Skeletal muscle tissue (tissue), 4 donors: ENCODE measurements around the gene CAMKMT. TPM values are rescaled to one million over a fixed set of nuclear protein-coding genes. Genes with fewer than 3 reads are reported as not detected.

Experiments used
- H3K27ac ChIP-seq: one replicate; pipeline ENCODE4 v1.7.0; 2013; ENCODE audit warnings: mild to moderate bottlenecking, low read depth, low read length, inconsistent platforms
- H3K27me3 ChIP-seq, 3 donors: one replicate each; pipeline ENCODE4 v1.7.0; 2013; ENCODE audit warnings: low read length in 3 of 3; ENCODE audit not compliant: control insufficient read depth in 3 of 3, insufficient read depth in 3 of 3
- H3K36me3 ChIP-seq, 3 donors: one replicate each; pipeline ENCODE4 v1.7.0; 2013; ENCODE audit warnings: low read length in 3 of 3; ENCODE audit not compliant: control insufficient read depth in 3 of 3, insufficient read depth in 3 of 3
- H3K4me1 ChIP-seq, 3 donors: one replicate each; pipeline ENCODE4 v1.7.0; 2013; ENCODE audit warnings: low read length in 3 of 3, mild to moderate bottlenecking in 3 of 3; ENCODE audit not compliant: control insufficient read depth in 3 of 3, insufficient read depth in 3 of 3
- H3K4me3 ChIP-seq, 3 donors: one replicate each; pipeline ENCODE4 v1.7.0; 2013; ENCODE audit warnings: low read length in 3 of 3
- H3K9ac ChIP-seq, 3 donors: one replicate each; pipeline ENCODE4 v1.7.0; 2013; ENCODE audit warnings: low read length in 3 of 3, mild to moderate bottlenecking in 3 of 3, moderate library complexity in 2 of 3, low read depth in 1 of 3
- H3K9me3 ChIP-seq, 3 donors: one replicate each; pipeline ENCODE4 v1.7.0; 2013; ENCODE audit warnings: low read length in 3 of 3; ENCODE audit not compliant: control insufficient read depth in 3 of 3
- total RNA-seq: library from RNA; depleted of rRNA; stranded (reverse); fragments of >200 nt; gene quantifications from one replicate; pipeline ENCODE4 v1.2.3, GENCODE V29; 2014
- donor health status: Osteomylitis.

CAMKMT gene
- total RNA-seq, 1 donor from 2014 or later, result 5.2 TPM

DNA sequence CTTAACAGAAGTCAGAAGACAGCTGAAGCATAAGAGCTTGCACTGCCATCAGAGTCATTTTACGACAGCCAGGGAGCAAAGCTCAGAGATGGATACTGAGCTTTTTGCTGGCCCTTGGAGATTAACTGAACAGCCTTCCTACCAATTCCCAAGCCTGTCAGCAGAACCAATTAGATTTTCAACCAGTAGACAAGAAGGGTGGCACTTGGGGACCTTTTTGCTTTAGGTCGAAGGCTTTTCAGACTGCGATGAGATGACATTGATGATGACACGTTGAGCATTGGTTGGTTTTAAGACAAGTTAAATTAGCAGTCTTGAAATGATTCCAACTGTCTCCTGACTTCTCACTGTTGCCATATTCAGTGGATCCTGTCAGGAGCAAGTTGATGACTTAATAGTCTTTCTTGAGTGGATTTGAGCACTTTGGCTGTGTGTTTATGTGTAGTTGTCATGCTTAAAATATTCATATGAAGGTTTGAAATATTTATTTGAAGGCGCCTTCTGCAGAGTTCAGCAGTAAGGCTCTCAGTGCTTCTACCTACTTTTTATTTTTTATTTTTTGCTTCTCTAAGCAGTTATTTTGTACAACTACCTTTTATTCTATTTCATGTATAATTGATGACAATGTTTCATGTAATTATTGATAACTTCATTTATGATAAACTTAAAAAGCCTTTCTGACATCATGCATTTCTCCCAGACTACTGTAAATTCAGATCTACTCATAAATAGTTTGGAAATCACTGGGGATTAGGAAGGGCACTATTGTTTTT, 256.7 kb downstream of the CAMKMT start:
- Histone ChIP-seq H3K4me1 (peaks cover 0 to 7% (median 4%) of the 10 kb centered on the region in 3 donors), H3K36me3 (no peaks in the 10 kb centered on the region), H3K27me3 (no peaks in the 10 kb centered on the region), H3K9me3 (no peaks in the 10 kb centered on the region), H3K4me3 (no peak overlapping the region), H3K9ac (no peak overlapping the region), H3K27ac (no peak overlapping the region)

DNA sequence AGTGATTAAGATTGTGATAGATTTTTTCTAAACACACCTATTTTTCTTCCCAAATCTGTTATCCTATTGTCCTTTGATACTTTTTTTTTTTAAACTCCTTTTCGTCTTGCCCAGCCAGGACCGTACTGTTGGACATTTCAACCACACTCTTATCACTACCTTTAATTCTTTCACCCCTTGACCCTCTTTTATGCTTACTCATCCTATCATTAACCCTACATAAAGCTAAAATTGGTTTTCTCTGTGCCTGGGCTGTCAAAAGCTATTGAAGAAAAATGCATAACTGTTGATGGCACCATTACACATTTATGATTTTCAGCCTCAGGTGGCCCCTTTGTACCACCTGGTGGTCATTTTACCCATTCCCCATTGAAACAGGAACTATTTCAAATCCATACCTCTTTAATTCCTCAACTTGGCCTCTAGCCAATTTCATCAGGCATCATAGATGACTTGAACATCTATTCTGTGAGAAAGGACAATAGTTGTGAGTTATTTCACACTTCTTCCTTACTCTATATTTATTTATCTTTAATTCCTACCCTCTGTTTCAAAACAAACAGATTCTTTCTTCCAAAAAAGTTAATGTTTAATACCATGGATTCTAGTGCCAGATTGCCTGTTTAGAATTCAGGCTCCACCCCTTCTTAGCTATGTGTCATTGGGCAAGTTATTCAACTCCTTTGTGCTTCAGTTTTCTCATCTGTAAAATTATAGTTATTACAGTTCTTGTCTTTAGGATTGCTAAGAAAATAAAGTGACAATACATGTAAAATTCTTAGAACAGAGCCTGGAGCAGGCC, 258.6 kb downstream of the CAMKMT start:
- no peak overlapping the region for H3K9ac ChIP-seq
- H3K4me1 ChIP-seq, result peaks cover 0 to 7% (median 4%) of the 10 kb centered on the region in 3 donors
- no peak overlapping the region for H3K27ac ChIP-seq

DNA sequence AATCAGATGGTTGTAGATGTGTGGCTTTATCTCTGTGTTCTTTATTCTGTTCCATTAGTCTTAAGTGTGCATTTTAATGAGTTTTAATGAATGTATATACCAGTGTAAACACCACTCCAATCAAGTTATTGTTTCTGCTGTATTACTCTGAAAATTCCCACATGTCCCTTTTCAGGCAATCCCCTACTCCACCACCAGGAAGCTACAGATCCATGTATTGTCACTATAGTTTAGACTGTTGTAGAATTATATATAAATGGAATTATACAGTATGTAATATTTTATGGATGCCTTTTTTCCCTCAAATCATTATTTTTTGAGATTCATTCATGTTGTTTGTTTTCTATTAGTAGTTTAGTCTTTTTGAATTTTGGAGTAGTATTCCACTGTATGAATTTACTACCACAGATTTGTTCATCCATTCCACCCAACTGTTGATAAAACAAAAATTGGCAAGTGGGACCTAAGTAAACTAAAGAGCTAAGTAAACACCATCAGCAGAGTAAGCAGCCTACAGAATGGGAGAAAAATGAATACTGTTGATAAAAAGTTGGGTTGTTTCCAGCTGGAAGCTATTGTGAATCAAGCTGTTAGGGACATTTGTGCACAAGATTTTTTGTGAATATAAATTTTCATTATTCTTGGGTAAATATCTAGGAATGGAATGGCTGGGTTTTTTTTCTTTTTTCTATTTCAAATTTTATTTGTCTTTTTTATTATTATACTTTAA, 262.0 kb downstream of the CAMKMT start:
- Histone ChIP-seq H3K4me1 (no peaks in the 10 kb centered on the region), H3K9me3 (no peaks in the 10 kb centered on the region)

More for the DNA sequence above, 258.6 kb downstream of the CAMKMT start:
- H3K4me3 ChIP-seq, result no peak overlapping the region
- no peaks in the 10 kb centered on the region for H3K36me3 ChIP-seq
- no peaks in the 10 kb centered on the region for H3K27me3 ChIP-seq
- no peaks in the 10 kb centered on the region for H3K9me3 ChIP-seq

DNA sequence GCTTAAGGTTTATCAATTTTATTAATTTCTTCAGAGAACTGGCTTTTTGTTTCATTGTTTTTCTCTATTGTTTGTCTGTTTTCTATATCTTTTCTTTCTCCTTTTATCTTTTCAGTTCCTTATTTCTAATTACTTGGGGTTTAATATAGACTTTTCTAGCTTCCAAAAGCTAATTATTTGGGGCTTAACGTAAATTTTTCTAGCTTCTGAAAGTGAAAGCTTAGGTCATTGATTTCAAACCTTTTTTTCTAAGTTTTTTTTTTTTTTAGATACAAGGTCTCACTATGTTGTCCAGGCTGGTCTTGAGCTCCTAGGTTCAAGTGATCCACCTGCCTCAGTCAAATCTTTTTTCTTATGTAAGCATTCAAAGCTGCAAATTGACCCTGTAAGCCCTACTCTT, 266.6 kb downstream of the CAMKMT start:
- Histone ChIP-seq H3K9me3 (no peaks in the 10 kb centered on the region), H3K27ac (no peak overlapping the region), H3K27me3 (no peaks in the 10 kb centered on the region), H3K36me3 (no peaks in the 10 kb centered on the region), H3K9ac (no peak overlapping the region), H3K4me3 (no peak overlapping the region), H3K4me1 (no peaks in the 10 kb centered on the region)

More for the DNA sequence above, 262.0 kb downstream of the CAMKMT start:
- Histone ChIP-seq H3K9ac (no peak overlapping the region), H3K4me3 (no peak overlapping the region), H3K36me3 (no peaks in the 10 kb centered on the region), H3K27ac (no peak overlapping the region), H3K27me3 (no peaks in the 10 kb centered on the region)

DNA sequence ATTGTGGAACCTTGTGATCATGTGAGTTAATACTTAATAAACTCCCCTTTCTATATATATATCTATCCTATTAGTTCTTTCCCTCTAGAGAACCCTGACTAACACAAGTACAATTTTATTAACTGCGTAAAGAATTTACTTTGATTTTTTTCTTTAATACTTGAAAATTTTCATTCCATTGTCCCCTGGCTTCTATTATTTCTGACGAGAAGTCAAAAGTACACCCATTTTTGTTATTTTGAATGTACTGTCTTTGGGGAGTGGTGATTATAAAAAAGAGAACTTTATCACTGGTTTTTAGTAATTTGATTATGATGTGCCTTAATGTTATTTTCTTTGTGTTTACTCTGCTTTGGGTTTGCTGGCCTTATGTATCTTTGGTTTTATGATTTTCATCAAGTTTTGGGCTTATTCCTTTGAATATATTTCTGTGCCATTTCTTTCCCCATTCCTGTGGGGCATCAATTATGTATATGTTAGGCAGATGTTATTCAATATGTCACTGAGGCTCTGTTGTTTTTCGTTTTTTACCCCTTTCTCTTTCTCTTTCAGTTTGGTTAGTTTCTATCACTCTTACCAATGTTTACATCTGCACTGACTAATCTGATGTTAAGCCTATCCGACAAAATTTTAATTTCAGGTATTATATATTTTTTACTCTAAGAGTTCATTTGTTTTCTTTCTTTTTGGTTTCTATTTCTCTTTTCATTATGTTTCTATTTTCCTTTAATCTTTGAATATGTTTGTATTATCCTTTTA, 271.4 kb downstream of the CAMKMT start:
- no peak overlapping the region for H3K9ac ChIP-seq
- H3K9me3 ChIP-seq, result no peaks in the 10 kb centered on the region
- no peak overlapping the region for H3K4me3 ChIP-seq
- H3K4me1 ChIP-seq, result no peaks in the 10 kb centered on the region
- H3K36me3 ChIP-seq, result no peaks in the 10 kb centered on the region
- no peak overlapping the region for H3K27ac ChIP-seq
- H3K27me3 ChIP-seq, result no peaks in the 10 kb centered on the region

DNA sequence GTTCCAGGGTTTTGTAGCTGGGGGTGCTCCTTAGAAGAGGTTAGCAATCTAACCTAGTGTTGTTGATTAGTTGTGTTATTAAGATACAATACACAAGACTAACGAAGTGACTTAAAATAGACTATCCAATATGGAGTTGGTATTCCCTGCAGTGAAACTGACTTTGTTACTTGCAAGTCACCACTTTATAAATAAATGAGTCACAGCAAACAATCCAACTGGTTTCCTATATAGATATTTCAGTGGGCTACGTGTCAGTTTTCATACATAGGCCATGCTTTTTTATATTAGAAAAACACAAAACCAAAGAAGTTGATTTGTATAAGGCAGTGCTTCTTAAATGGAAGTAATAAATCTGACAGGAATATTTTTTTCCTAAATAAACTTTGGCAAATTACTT, 274.0 kb downstream of the CAMKMT start:
- H3K27me3 ChIP-seq, result no peaks in the 10 kb centered on the region
- H3K4me3 ChIP-seq, result no peak overlapping the region
- H3K36me3 ChIP-seq, result no peaks in the 10 kb centered on the region
- H3K4me1 ChIP-seq, result no peaks in the 10 kb centered on the region
- no peaks in the 10 kb centered on the region for H3K9me3 ChIP-seq
- no peak overlapping the region for H3K9ac ChIP-seq
- no peak overlapping the region for H3K27ac ChIP-seq

DNA sequence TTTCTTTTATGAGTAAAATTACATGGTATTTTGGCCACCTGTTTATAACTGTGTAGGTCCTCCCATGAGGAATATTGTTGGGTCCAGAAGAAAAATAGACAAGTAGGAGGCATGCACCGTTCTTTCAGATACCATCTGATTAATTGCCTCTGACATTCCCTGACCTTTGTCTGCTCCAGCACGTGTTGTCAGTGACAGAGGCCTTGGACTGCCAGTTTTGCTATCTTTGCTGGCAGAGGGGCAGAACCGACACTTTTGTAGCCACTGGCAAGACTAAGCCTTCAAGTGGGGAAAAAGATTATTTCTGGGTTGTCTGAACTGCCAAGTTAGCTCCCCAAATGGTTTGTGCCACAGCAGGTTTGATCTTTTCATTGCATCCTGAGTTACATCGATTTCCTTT, 276.9 kb downstream of the CAMKMT start:
- Histone ChIP-seq H3K9me3 (no peaks in the 10 kb centered on the region), H3K4me1 (no peaks in the 10 kb centered on the region), H3K4me3 (no peak overlapping the region), H3K36me3 (no peaks in the 10 kb centered on the region), H3K9ac (no peak overlapping the region), H3K27me3 (no peaks in the 10 kb centered on the region), H3K27ac (no peak overlapping the region)

DNA sequence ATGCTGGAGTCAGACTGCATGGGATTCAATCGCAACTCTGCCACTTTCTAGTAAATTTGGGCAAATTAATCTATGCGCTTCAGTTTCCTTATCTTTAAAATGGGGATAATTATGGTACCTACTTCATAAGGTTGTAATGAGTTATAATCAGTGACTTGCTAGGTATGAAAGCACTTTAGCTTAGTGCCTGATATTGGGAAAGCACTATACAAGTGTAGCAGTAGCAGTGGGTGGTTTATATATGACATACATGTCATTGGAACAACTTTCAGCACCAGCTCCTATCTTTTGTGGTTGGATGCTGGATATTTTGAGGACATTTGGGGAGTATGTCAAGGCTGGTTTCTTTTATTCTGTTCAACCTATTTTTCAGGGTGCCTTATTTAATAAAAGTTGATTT, 277.7 kb downstream of the CAMKMT start:
- no peak overlapping the region for H3K9ac ChIP-seq
- no peaks in the 10 kb centered on the region for H3K27me3 ChIP-seq
- no peaks in the 10 kb centered on the region for H3K36me3 ChIP-seq
- H3K27ac ChIP-seq, result no peak overlapping the region
- H3K9me3 ChIP-seq, result no peaks in the 10 kb centered on the region
- H3K4me1 ChIP-seq, result no peaks in the 10 kb centered on the region
- no peak overlapping the region for H3K4me3 ChIP-seq

DNA sequence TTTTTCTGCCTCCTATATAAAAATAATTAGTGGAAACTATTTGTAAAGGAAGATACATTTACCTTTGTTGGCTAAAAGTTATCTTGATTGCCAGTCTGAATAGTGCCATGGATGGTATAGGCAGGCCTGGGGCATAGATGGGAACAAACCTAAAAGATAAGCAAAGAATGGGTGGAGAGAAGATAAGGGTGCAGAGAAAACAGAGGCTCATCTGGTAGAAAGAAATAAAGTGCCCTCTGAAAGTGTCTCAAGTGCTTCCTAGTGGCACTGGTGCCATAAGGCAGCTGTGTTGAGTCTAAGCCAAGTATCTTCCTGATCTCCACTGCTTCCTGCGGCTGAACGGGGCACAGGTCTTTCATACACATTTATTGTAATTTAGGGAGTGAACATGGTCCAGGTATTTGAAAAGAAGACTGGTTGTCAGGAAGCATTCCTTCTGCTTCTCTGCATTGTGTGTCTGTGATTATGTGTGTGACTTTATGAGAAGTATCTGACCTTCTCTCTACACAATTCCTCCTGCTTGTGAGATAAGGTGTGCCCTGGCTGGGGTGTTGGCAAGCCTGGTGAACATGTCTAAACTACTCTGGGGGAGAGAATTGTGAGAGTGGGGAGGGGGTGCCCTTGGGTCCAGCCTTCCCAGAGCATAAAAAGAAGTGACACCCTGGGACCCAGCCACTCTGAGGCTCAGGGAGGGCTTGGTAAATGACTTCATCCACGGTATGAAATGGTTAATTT, 280.5 kb downstream of the CAMKMT start:
- Histone ChIP-seq H3K9ac (no peak overlapping the region), H3K4me3 (no peak overlapping the region), H3K9me3 (no peaks in the 10 kb centered on the region), H3K4me1 (no peaks in the 10 kb centered on the region), H3K36me3 (no peaks in the 10 kb centered on the region), H3K27me3 (no peaks in the 10 kb centered on the region), H3K27ac (no peak overlapping the region)
